GM21381 (cell line): ENCODE data around the gene RPS6KA1.
A peak's percentile ranks its signal among the peaks of the same experiment; 100 is the strongest.

Source experiments
- ATAC-seq: cut with Tn5 transposase; IDR thresholded peaks from one replicate; pipeline ENCODE4 v1.9.1; 2021; ENCODE audit warnings: mild to moderate bottlenecking, moderate library complexity; ENCODE audit not compliant: unreplicated experiment

Gene RPS6KA1

DNA sequence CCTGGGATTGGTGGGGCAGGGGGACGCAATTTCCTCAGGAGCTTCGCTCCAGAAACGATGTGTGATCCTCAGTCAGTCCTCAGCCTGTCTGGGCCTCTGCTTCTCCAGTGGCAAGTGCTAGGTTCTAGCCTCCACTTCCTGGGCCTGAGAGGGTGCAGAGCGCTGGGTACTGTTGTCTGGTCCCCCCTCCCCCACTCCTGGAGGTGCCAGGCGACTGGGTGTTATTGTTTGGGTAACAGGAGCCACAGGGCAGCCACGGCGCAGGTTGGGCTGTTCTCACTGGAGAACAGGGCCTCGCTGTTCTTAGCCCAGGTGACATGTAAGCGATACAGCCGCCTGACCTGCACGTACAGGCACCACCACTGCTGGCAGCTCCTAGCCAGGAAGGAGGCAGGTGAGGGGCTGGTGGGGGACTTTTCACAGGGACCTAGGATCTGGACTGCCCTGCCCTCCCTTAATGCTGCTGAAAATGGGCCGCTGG, 2.1 kb downstream of the RPS6KA1 start:
- ATAC-seq: no peak

GRCh38 chr1:26533951-26534509, 4.5 kb downstream of the RPS6KA1 start:
- no peak for ATAC-seq

DNA sequence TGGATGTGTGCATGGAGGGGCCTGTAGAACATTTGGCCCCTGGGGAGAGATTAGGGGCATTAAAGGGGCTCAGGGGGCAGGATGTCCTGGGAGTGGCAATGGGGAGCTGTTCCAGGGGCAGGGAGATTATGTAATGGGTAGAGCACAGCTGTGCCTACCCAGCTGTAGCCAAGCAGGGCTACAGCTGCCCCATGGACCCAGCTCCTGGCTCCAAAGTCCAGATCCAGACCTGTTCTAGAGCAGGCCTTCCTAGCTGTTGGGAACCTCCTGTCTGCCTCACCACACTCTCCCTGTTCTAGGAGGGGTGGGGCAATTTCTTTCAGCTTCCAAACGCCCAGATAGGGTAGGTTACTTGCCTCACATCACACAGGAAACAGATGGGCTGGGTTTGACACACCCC, 5.6 kb downstream of the RPS6KA1 start:
- no peak for ATAC-seq

- no peak for ATAC-seq
These were observed 6.5 kb downstream of the RPS6KA1 start for GRCh38 chr1:26536081-26536480.

DNA sequence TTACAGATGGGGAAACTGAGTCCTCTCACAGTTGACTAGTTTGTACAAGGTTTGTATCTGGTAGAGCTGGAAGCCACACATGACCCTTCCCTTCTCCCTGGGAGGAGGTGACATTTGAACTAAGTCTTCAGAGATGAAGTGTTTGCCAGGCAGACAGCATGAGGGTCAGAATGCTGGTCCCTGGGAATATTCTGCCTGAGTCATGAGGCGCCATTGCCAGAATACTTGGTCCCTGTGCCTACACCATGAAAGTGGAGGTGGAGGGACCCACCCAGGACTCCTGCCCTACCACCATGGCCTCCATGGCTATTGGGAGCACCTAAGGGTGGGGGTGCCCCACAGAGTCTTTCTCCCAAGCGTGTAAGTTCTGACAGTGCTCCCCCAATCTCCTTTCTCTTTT, 7.0 kb downstream of the RPS6KA1 start:
- ATAC-seq: no peak

- no peak for ATAC-seq
These were observed 8.4 kb downstream of the RPS6KA1 start for GRCh38 chr1:26537951-26538352.

- no peak for ATAC-seq
These were observed 9.2 kb downstream of the RPS6KA1 start for GRCh38 chr1:26538480-26539412.

- ATAC-seq: no peak
These were observed 10.2 kb downstream of the RPS6KA1 start for GRCh38 chr1:26539722-26540121.

- ATAC-seq: no peak
These were observed 10.8 kb downstream of the RPS6KA1 start for GRCh38 chr1:26540351-26540750.

DNA sequence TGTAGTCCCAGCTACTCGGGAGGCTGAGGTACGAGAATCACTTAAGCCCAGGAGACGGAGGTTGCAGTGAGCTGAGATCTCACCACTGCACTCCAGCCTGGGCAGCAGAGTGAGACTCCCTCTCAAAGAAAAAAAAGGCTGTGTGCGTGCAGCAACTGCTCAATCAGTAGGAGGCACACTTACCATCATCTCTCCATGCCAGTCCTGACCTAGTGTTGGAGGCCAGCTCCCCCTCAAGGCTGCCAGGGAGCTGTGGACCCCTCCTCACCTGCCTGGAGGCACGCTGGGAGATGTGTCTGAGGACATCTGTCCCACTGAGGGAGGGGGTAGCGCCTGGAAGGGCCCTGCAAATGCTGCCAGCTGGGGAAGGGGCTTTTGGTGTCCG, 11.9 kb downstream of the RPS6KA1 start:
- ATAC-seq: no peak

GRCh38 chr1:26541816-26542711, 12.5 kb downstream of the RPS6KA1 start:
- peak; percentile 49 for ATAC-seq

DNA sequence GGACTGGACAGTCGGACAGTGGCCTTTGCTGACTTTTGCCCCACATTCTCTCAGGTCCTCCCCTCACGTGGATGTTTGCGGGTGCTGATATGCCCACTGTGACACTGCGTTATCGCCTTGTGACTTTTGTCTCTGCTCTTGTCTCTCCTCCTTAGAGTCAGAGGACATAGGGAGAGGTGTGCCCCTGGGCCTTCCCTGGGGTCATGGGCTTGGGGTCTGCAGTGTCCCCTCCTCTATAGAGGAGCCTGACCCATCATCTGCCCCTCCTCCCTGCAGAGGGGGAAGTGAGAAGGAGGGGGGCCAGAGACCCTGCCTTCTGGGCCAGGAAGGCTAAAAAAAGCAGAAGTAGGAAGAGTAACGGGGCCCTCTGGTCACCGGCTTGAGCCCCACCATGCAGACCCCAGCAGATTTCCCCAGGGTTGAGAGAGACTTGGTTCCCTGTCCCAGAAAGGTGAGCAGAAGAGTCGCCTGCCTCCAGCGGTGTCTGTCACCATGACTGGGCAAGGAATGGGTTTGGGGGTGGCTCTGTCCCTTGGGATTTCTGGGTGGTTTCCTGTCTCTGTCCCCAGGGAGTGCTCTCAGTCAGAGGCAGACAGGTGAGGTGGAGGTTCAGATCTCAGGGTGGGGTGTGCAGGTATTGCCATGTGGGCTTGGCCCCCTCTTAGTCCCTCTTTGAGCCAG, 13.3 kb downstream of the RPS6KA1 start:
- no peak for ATAC-seq

GRCh38 chr1:26543462-26543861, 13.9 kb downstream of the RPS6KA1 start:
- ATAC-seq: no peak

DNA sequence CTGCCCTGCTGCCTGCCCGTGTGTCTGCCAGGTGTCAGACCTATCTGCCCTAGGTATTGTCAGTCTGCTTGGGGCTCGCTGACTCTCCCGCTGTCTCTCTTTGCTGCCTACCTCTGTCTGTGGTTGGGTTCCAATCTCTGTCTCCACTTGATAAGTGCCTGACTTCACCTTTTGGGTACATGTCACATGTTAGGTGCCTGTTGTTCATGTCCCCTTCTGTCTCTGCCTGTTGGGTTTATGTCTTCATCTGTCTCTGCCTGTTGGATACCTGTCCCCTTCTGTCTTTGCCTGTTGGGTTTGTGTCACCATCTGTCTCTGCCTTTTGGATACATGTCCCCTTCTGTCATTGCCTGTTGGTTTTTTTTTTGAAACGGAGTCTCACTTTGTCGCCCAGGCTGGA, 14.6 kb downstream of the RPS6KA1 start:
- no peak for ATAC-seq

DNA sequence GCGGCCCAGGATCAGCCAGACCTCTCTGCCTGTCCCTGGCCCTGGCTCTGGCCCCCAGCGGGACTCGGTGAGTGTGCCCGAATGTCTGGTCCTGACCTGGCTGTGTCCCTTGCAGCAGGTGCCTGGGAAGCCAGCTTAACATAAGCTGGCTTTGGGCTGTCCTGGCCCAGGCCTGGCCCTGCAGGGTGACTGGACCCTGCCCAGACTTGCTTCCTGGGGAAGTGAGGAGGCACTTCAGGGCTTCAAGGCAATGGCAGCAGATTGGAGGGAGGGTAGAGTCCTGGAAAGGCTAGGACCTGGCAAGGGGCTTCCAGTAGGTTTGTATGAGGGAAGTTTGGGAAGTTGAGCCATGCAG, 16.4 kb downstream of the RPS6KA1 start:
- ATAC-seq: peak; percentile 1

- no peak for ATAC-seq
These were observed 16.8 kb downstream of the RPS6KA1 start for GRCh38 chr1:26546375-26546774.

DNA sequence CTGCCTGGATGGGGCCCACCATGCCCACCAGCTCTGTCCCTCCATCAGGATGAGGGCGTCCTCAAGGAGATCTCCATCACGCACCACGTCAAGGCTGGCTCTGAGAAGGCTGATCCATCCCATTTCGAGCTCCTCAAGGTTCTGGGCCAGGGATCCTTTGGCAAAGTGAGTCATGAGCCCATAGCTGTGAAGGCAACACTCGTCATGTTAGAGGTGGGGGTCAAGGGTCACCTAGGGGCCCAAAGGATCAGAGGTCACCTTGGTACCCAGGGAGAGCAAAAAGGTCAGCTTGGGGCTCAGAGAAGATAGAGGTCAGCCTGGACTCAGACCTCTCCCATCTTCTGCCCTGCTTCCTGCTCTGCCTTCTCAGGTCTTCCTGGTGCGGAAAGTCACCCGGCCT, 17.3 kb downstream of the RPS6KA1 start:
- no peak for ATAC-seq

- ATAC-seq: no peak
These were observed 19.3 kb downstream of the RPS6KA1 start for GRCh38 chr1:26548841-26549240.

DNA sequence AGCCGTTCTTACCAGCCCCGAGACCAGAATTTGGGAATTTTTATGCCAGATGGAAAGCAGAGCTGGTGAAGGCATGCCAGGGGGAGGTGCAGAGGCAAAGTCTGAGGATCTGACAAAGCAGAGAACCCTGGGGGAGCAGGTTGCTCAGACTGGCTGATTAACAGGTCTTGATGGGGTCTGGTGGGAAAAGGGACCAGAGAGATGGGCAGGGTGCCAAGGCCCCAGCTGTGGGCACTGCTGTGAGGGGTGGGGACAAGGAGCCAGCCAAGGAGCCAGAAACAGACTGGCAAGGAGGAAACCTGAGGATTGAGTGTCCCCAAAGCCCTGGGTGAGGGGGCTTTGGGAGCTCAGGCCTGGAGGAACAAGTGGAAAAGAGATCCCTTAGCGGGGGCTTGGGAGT, 21.4 kb downstream of the RPS6KA1 start:
- ATAC-seq: no peak

GRCh38 chr1:26552720-26553119, 23.2 kb downstream of the RPS6KA1 start:
- no peak for ATAC-seq
